H9 (cell line): Measurements from ENCODE around the gene TEKT4. TPM values are rescaled to one million over a fixed set of nuclear protein-coding genes. Genes with fewer than 3 reads are reported as not detected.

Experiments
- DNase-seq: peaks from one replicate; pipeline ENCODE4 v3.0.0-alpha.2; 2017
- H2AFZ ChIP-seq: one replicate; pipeline ENCODE4 v1.6.1; 2013; ENCODE audit warnings: mild to moderate bottlenecking, low read length, control low read depth, moderate library complexity
- H2AK5ac ChIP-seq: 2 replicates; pipeline ENCODE4 v1.6.1; 2013; ENCODE audit warnings: low read length, control low read depth, mixed read lengths; ENCODE audit not compliant: insufficient read length
- H2BK120ac ChIP-seq: one replicate; pipeline ENCODE4 v1.6.1; 2013; ENCODE audit warnings: low read depth, mild to moderate bottlenecking, low read length, control low read depth, inconsistent platforms; ENCODE audit not compliant: poor library complexity, severe bottlenecking
- H2BK12ac ChIP-seq: 2 replicates; pipeline ENCODE4 v1.6.1; 2013; ENCODE audit warnings: low read length, control low read depth, mixed read lengths, low read depth; ENCODE audit not compliant: insufficient read length
- H2BK15ac ChIP-seq: 2 replicates; pipeline ENCODE4 v1.6.1; 2013; ENCODE audit warnings: low read depth, low read length, control low read depth
- H2BK20ac ChIP-seq: one replicate; pipeline ENCODE4 v1.6.1; 2013; ENCODE audit warnings: low read depth, mild to moderate bottlenecking, low read length, control low read depth, inconsistent platforms; ENCODE audit not compliant: poor library complexity, severe bottlenecking
- H2BK5ac ChIP-seq: 2 replicates; pipeline ENCODE4 v1.6.1; 2013; ENCODE audit warnings: low read length, control low read depth, mixed read lengths; ENCODE audit not compliant: insufficient read length
- H3K14ac ChIP-seq: 2 replicates; pipeline ENCODE4 v1.6.1; 2013; ENCODE audit warnings: low read length, control low read depth; ENCODE audit not compliant: insufficient read depth
- H3K18ac ChIP-seq: 2 replicates; pipeline ENCODE4 v1.6.1; 2013; ENCODE audit warnings: low read depth, mild to moderate bottlenecking, mixed read lengths, low read length, control low read depth; ENCODE audit not compliant: insufficient read length
- H3K23ac ChIP-seq: 2 replicates; pipeline ENCODE4 v1.6.1; 2013; ENCODE audit warnings: low read length, control low read depth, mixed read lengths, low read depth; ENCODE audit not compliant: insufficient read length
- H3K23me2 ChIP-seq: 2 replicates; pipeline ENCODE4 v1.6.1; 2013; ENCODE audit warnings: low read depth, mild to moderate bottlenecking, mixed read lengths, low read length, control low read depth; ENCODE audit not compliant: insufficient read length, poor library complexity, severe bottlenecking
- H3K27ac ChIP-seq: 2 replicates; pipeline ENCODE4 v1.5.1; 2013; ENCODE audit warnings: low read length, control low read depth, mixed read lengths, low read depth; ENCODE audit not compliant: insufficient read length
- H3K27me3 ChIP-seq: 2 replicates; pipeline ENCODE4 v1.6.1; 2013; ENCODE audit warnings: low read length, control low read depth, inconsistent platforms; ENCODE audit not compliant: insufficient read depth
- H3K4ac ChIP-seq: 2 replicates; pipeline ENCODE4 v1.6.1; 2013; ENCODE audit warnings: low read depth, mild to moderate bottlenecking, control low read depth, inconsistent platforms, low read length, moderate library complexity
- H3K4me1 ChIP-seq: 2 replicates; pipeline ENCODE4 v1.6.1; 2013; ENCODE audit warnings: low read length, control low read depth, inconsistent platforms; ENCODE audit not compliant: insufficient read depth
- H3K4me2 ChIP-seq: 2 replicates; pipeline ENCODE4 v1.6.1; 2013; ENCODE audit warnings: low read length, control low read depth, mixed read lengths; ENCODE audit not compliant: insufficient read length, insufficient read depth
- H3K56ac ChIP-seq: 2 replicates; pipeline ENCODE4 v1.6.1; 2013; ENCODE audit warnings: low read depth, mild to moderate bottlenecking, mixed read lengths, low read length, control low read depth; ENCODE audit not compliant: insufficient read length
- H3K79me1 ChIP-seq: 2 replicates; pipeline ENCODE4 v1.6.1; 2013; ENCODE audit warnings: low read depth, mild to moderate bottlenecking, moderate library complexity, low read length, control low read depth, inconsistent platforms; ENCODE audit not compliant: insufficient read depth, poor library complexity, severe bottlenecking
- H3K79me2 ChIP-seq: 2 replicates; pipeline ENCODE4 v1.6.1; 2013; ENCODE audit warnings: low read length, control low read depth, inconsistent platforms; ENCODE audit not compliant: insufficient read depth
- H3K9ac ChIP-seq: 2 replicates; pipeline ENCODE4 v1.6.1; 2013; ENCODE audit warnings: low read length, control low read depth, mixed read lengths; ENCODE audit not compliant: insufficient read length; ENCODE audit errors: extremely low read depth
- H3K9me3 ChIP-seq: one replicate; pipeline ENCODE4 v1.6.1; 2013; ENCODE audit warnings: low read depth, low read length, inconsistent platforms; ENCODE audit not compliant: control insufficient read depth
- H3T11ph ChIP-seq: one replicate; pipeline ENCODE4 v1.6.1; 2013; ENCODE audit warnings: mild to moderate bottlenecking, low read length, control low read depth, inconsistent platforms
- H4K20me1 ChIP-seq: one replicate; pipeline ENCODE4 v1.6.1; 2013; ENCODE audit not compliant: control insufficient read depth, insufficient read length, insufficient read depth
- H4K5ac ChIP-seq: 2 replicates; pipeline ENCODE4 v1.6.1; 2013; ENCODE audit warnings: low read depth, mild to moderate bottlenecking, mixed read lengths, low read length, control low read depth; ENCODE audit not compliant: insufficient read length
- H4K8ac ChIP-seq: replicated peaks from 2 replicates; pipeline ENCODE4 v1.6.1; 2013; ENCODE audit warnings: low read length, control low read depth, mixed read lengths, low read depth; ENCODE audit not compliant: insufficient read length
- H4K91ac ChIP-seq: 2 replicates; pipeline ENCODE4 v1.6.1; 2013; ENCODE audit warnings: low read depth, mild to moderate bottlenecking, moderate library complexity, mixed read lengths, low read length, control low read depth; ENCODE audit not compliant: insufficient read length
- H3K27ac Mint-ChIP-seq, 3 experiments: 2 replicates in 2 of 3; 3 replicates in 1 of 3; pipeline ENCODE4 v1.8.0; 2020 to 2021; ENCODE audit warnings: mixed read lengths in 3 of 3, mild to moderate bottlenecking in 1 of 3, moderate library complexity in 1 of 3
- H3K27me3 Mint-ChIP-seq: 2 replicates; pipeline ENCODE4 v1.8.0; 2021; ENCODE audit warnings: low read depth, mild to moderate bottlenecking, moderate library complexity, mixed read lengths
- H3K36me3 Mint-ChIP-seq, 3 experiments: 2 replicates in 2 of 3; 3 replicates in 1 of 3; pipeline ENCODE4 v1.8.0; 2020 to 2021; ENCODE audit warnings: low read depth in 3 of 3, mixed read lengths in 3 of 3; ENCODE audit not compliant: insufficient read depth in 1 of 3
- H3K4me1 Mint-ChIP-seq, 2 experiments: 2 replicates each; pipeline ENCODE4 v1.8.0; 2020; ENCODE audit warnings: mixed read lengths in 2 of 2
- H3K4me3 Mint-ChIP-seq, 2 experiments: 2 replicates in 1 of 2; 3 replicates in 1 of 2; pipeline ENCODE4 v1.8.0; 2020 to 2021; ENCODE audit warnings: mild to moderate bottlenecking in 2 of 2, mixed read lengths in 2 of 2, moderate library complexity in 1 of 2
- H3K9me3 Mint-ChIP-seq, 2 experiments: 2 replicates in 1 of 2; 3 replicates in 1 of 2; pipeline ENCODE4 v1.8.0; 2020; ENCODE audit warnings: mild to moderate bottlenecking in 2 of 2, mixed read lengths in 2 of 2, moderate library complexity in 1 of 2
- WGBS: extraction: QIAGEN DNeasy Blood & Tissue Kit; methylation state at CpG from one replicate; pipeline ENCODE4 v1.1.7; 2013; ENCODE audit warnings: missing lambda C conversion rate, low lambda C conversion rate, mixed read lengths; ENCODE audit not compliant: insufficient read length; ENCODE audit errors: extremely low coverage; 5-methylcytosine and 5-hydroxymethylcytosine counted together
- total RNA-seq: library from RNA; stranded (reverse); gene quantifications from 2 replicates; pipeline ENCODE4 v1.2.1, GENCODE V29; 2021
- TF ChIP-seq, protein P1 (sequence below): fragments of 200-600 bp; sonication (generic); conservative IDR thresholded peaks from 3 replicates; pipeline ENCODE4 v1.8.0; 2021; ENCODE audit warnings: antibody characterized with exemption, mild to moderate bottlenecking

The TEKT4 gene
- total RNA-seq, 1 experiment from 2014 or later, result not detected

DNA sequence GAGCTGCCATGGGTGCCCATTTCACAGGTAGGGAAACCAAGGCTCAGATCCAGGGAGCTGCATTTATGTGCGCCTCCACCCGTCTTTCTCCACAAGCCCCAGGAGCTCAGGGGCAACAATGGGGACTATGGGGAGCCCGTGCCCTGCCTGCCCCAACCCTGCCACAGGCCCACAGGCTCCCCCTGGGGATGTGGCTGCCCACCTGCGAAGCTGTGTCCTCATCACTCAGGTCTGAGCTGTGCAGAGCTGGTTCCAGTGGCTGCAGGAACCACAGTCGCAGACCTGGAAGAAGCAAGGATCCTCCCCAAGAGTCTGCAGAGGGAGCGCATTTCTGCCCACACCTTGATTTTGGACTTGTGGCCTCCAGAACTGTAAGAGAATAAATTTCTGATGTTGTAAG, 9.8 kb downstream of the TEKT4 start:
- no peak overlapping the region for H2BK15ac ChIP-seq
- H3K18ac ChIP-seq, result no peak overlapping the region
- H2AK5ac ChIP-seq, result no peak overlapping the region
- H3K4ac ChIP-seq, result no peak overlapping the region
- H3K4me3 Mint-ChIP-seq, result no peak overlapping the region
- peaks cover 2 to 4% of the 10 kb centered on the region in 2 experiments; a peak in 2 of 5 replicates for H3K9me3 Mint-ChIP-seq
- H3K27ac ChIP-seq, result no peak overlapping the region
- H3K56ac ChIP-seq, result no peak overlapping the region
- no peaks in the 10 kb centered on the region for H3K9me3 ChIP-seq
- H2AFZ ChIP-seq, result no peak overlapping the region
- no peaks in the 10 kb centered on the region for H4K20me1 ChIP-seq
- H2BK12ac ChIP-seq, result no peak overlapping the region
- no peak overlapping the region for H3T11ph ChIP-seq
- no peak overlapping the region for H3K23ac ChIP-seq
- no peak overlapping the region for H2BK5ac ChIP-seq
- no peaks in the 10 kb centered on the region for H3K79me2 ChIP-seq
- H2BK20ac ChIP-seq, result no peak overlapping the region
- H2BK120ac ChIP-seq, result no peak overlapping the region
- peaks cover 54% of the 10 kb centered on the region for H3K27me3 Mint-ChIP-seq
- H3K23me2 ChIP-seq, result no peaks in the 10 kb centered on the region
- TF ChIP-seq, protein P1, sequence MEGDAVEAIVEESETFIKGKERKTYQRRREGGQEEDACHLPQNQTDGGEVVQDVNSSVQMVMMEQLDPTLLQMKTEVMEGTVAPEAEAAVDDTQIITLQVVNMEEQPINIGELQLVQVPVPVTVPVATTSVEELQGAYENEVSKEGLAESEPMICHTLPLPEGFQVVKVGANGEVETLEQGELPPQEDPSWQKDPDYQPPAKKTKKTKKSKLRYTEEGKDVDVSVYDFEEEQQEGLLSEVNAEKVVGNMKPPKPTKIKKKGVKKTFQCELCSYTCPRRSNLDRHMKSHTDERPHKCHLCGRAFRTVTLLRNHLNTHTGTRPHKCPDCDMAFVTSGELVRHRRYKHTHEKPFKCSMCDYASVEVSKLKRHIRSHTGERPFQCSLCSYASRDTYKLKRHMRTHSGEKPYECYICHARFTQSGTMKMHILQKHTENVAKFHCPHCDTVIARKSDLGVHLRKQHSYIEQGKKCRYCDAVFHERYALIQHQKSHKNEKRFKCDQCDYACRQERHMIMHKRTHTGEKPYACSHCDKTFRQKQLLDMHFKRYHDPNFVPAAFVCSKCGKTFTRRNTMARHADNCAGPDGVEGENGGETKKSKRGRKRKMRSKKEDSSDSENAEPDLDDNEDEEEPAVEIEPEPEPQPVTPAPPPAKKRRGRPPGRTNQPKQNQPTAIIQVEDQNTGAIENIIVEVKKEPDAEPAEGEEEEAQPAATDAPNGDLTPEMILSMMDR, result no peak
- H3K4me2 ChIP-seq, result no peak overlapping the region
- no peaks in the 10 kb centered on the region for H3K79me1 ChIP-seq
- no peak for DNase-seq
- no peak overlapping the region for H4K5ac ChIP-seq
- 0 out of 4 replicates have a peak, but pooled peaks cover 0 to 2% of the 10 kb centered on the region in 2 experiments for H3K4me1 Mint-ChIP-seq
- H4K8ac ChIP-seq, result no peak overlapping the region
- H3K27me3 ChIP-seq, result no peaks in the 10 kb centered on the region
- no peak overlapping the region for H3K14ac ChIP-seq
- no peaks in the 10 kb centered on the region for H3K4me1 ChIP-seq
- no CpG with 5 or more reads among the region's 6 CpGs for WGBS
- no peak overlapping the region for H3K27ac Mint-ChIP-seq
- H4K91ac ChIP-seq, result no peak overlapping the region
- H3K9ac ChIP-seq, result no peak overlapping the region
- H3K36me3 Mint-ChIP-seq, result no peaks in the 10 kb centered on the region
